K562 (cell line): ENCODE results near the gene C1orf56. TPM values are rescaled to one million over a fixed set of nuclear protein-coding genes. Genes with fewer than 3 reads are reported as not detected.

Experiments
- ARID4B ChIP-seq: sonication (generic); formaldehyde crosslinking; IDR thresholded peaks from 2 replicates; pipeline ENCODE4 v1.8.0; 2022; ENCODE audit warnings: mild to moderate bottlenecking, missing genetic modification reagents
- BHLHE40 ChIP-seq: IDR thresholded peaks from 2 replicates; pipeline ENCODE4 v1.6.1; 2011; ENCODE audit warnings: low read length, improper control_type of control experiment
- CTBP1 ChIP-seq: fragments of 450-650 bp; IDR thresholded peaks from 2 replicates; pipeline ENCODE4 v1.6.1; 2016; ENCODE audit warnings: borderline replicate concordance
- EGR1 ChIP-seq: fragments of 450-650 bp; conservative IDR thresholded peaks from 2 replicates; pipeline ENCODE4 v1.6.1; 2017; ENCODE audit warnings: mild to moderate bottlenecking
- ESRRB ChIP-seq: fragments of 250-450 bp; sonication (Bioruptor Pico); IDR thresholded peaks from 2 replicates; pipeline ENCODE4 v1.5.0; 2020; ENCODE audit warnings: mild to moderate bottlenecking, moderate library complexity, borderline replicate concordance
- ETV5 ChIP-seq: sonication (generic); formaldehyde crosslinking; IDR thresholded peaks from 2 replicates; pipeline ENCODE4 v1.4.0; 2020; ENCODE audit warnings: low read depth, mild to moderate bottlenecking, missing genetic modification reagents
- ETV6 ChIP-seq, 3 experiments: fragments of 150-350 bp in 1 of 3; sonication (generic) in 1 of 3; formaldehyde crosslinking in 1 of 3; IDR thresholded peaks; 2 replicates each; pipeline versions ENCODE4 v1.6.1 to v1.8.0; 2014 to 2022; ENCODE audit warnings: borderline replicate concordance in 2 of 3, low read depth in 2 of 3, antibody characterized with exemption in 1 of 3, low read length in 1 of 3, mild to moderate bottlenecking in 1 of 3, missing genetic modification reagents in 1 of 3
- GABPB2 ChIP-seq: fragments of 250-450 bp; sonication (Bioruptor Pico); conservative IDR thresholded peaks from 2 replicates; pipeline ENCODE4 v1.5.1; 2021; ENCODE audit warnings: mild to moderate bottlenecking
- IRF1 ChIP-seq: sonication (generic); formaldehyde crosslinking; IDR thresholded peaks from 2 replicates; pipeline ENCODE4 v1.8.0; 2022; ENCODE audit warnings: missing genetic modification reagents, mild to moderate bottlenecking, borderline replicate concordance
- KHSRP ChIP-seq: fragments of 450-650 bp; IDR thresholded peaks from 2 replicates; pipeline ENCODE4 v1.6.1; 2017
- NFE2 ChIP-seq: IDR thresholded peaks from 2 replicates; pipeline ENCODE4 v1.6.1; 2014; ENCODE audit warnings: antibody characterized with exemption, low read depth
- NR4A1 ChIP-seq, 2 experiments: fragments of 250-450 bp in 1 of 2; fragments of 450-650 bp in 1 of 2; sonication (Bioruptor Pico) in 1 of 2; IDR thresholded peaks; 2 replicates each; pipeline versions ENCODE4 v1.4.0 to v1.6.1; 2016 to 2020; ENCODE audit warnings: mild to moderate bottlenecking in 2 of 2, missing compliant biosample characterization in 1 of 2, missing genetic modification characterization in 1 of 2, moderate library complexity in 1 of 2
- SLC30A9 ChIP-seq: fragments of 250-450 bp; sonication (Bioruptor Pico); IDR thresholded peaks from 2 replicates; pipeline ENCODE4 v1.8.0; 2022; ENCODE audit warnings: mild to moderate bottlenecking, moderate library complexity
- TCF3 ChIP-seq: sonication (generic); formaldehyde crosslinking; IDR thresholded peaks from 2 replicates; pipeline ENCODE4 v1.4.0; 2020; ENCODE audit warnings: mild to moderate bottlenecking, missing genetic modification reagents
- THRAP3 ChIP-seq: fragments of 450-650 bp; IDR thresholded peaks from 2 replicates; pipeline ENCODE4 v1.6.1; 2016; ENCODE audit warnings: mild to moderate bottlenecking, inconsistent platforms, borderline replicate concordance
- ZBTB1 ChIP-seq: sonication (generic); formaldehyde crosslinking; IDR thresholded peaks from 2 replicates; pipeline ENCODE4 v1.8.1; 2023; ENCODE audit warnings: missing genetic modification reagents, low read depth, mild to moderate bottlenecking, borderline replicate concordance
- ZBTB5 ChIP-seq: fragments of 450-650 bp; IDR thresholded peaks from 2 replicates; pipeline ENCODE4 v1.6.1; 2017; ENCODE audit warnings: antibody characterized with exemption
- ZBTB8A ChIP-seq: fragments of 450-650 bp; IDR thresholded peaks from 2 replicates; pipeline ENCODE4 v1.6.1; 2018; ENCODE audit warnings: mild to moderate bottlenecking, moderate library complexity; ENCODE audit not compliant: partially characterized antibody
- ZKSCAN1 ChIP-seq: fragments of 150-350 bp; IDR thresholded peaks from 2 replicates; pipeline ENCODE4 v1.6.1; 2016; ENCODE audit warnings: low read depth, low read length
- ZNF146 ChIP-seq: IDR thresholded peaks from one replicate; pipeline ENCODE4 v1.6.1; 2018; ENCODE audit warnings: missing compliant biosample characterization; ENCODE audit not compliant: unreplicated experiment
- polyA plus RNA-seq, 8 experiments: library from polyadenylated mRNA; depleted of rRNA in 4 of 8; stranded (reverse) in 5 of 8; unstranded in 3 of 8; fragments of >200 nt; fragmentation: Nextera tagmentation in 2 of 8; fragmentation: Illumina TruSeq in 1 of 8; extraction: Ambion mirVana in 2 of 8; extraction: Trizol in 1 of 8; gene quantifications; 2 replicates each; pipeline versions ENCODE4 v1.2.1 to v1.2.3, GENCODE V29; 2011 to 2014; ENCODE audit warnings: inconsistent platforms in 1 of 8, missing spikeins in 1 of 8
- total RNA-seq, 7 experiments: library from RNA; depleted of rRNA in 6 of 7; stranded (reverse); fragments of >200 nt in 6 of 7; fragmentation: Illumina TruSeq in 2 of 7; extraction: Trizol in 2 of 7; gene quantifications; 2 replicates each; pipeline versions ENCODE4 v1.2.1 to v1.2.3, GENCODE V29; 2011 to 2021; ENCODE audit warnings: low replicate concordance in 1 of 7

C1orf56 gene
- total and polyA plus RNA-seq, 9 of the 15 experiments (the other 6 are each of a cell fraction or from before 2014, with no cell fraction given) = 0.18 to 15.7 (median 1.1) TPM

- TF ChIP-seq THRAP3 = peak; percentile 88; the same call in 1 of the 2 replicates
- peak; percentile 36; the same call in 1 of the 2 replicates for TF ChIP-seq ZKSCAN1
- TF ChIP-seq ETV6 (IDR thresholded peaks at IDR 0.05; ENCODE audit: borderline replicate concordance in 1 of 2, low read depth in 2 of 2, low read length in 1 of 2) = 0 out of 4 replicates have a peak, but pooled peaks of 1 of the 2 experiments have one; percentile 61
- no peak for TF ChIP-seq ETV6 (CRISPR knock-in tag; IDR thresholded peaks at IDR 0.05; ENCODE audit: borderline replicate concordance)
- peak; percentile 73; the same call in 1 of the 2 replicates for TF ChIP-seq KHSRP
- peak; percentile 73 for TF ChIP-seq ZBTB8A
- peak; percentile 2; the same call in 1 of the 2 replicates for TF ChIP-seq NFE2
- TF ChIP-seq ZBTB1 = peak; percentile 32; the same call in 1 of the 2 replicates
- TF ChIP-seq TCF3 (CRISPR knock-in tag) = peak; percentile 33; the same call in 1 of the 2 replicates
- TF ChIP-seq ETV5 (CRISPR knock-in tag) = peak; percentile 87
- TF ChIP-seq GABPB2 (CRISPR knock-in tag) = no peak
- no peak for TF ChIP-seq NR4A1 (CRISPR knock-in tag; IDR thresholded peaks at IDR 0.05)
- TF ChIP-seq NR4A1 (tag; IDR thresholded peaks at IDR 0.05) = peak; percentile 88
- TF ChIP-seq BHLHE40 = peak; percentile 57
- peak; percentile 90 for TF ChIP-seq ARID4B (CRISPR knock-in tag)
- no peak for TF ChIP-seq SLC30A9 (CRISPR knock-in tag)
- 0 out of 2 replicates have a peak, but pooled peaks have one; percentile 76 for TF ChIP-seq ZBTB5
- peak; percentile 71 for TF ChIP-seq EGR1
- no peak for TF ChIP-seq ZNF146 (CRISPR knock-in tag)
- TF ChIP-seq IRF1 = 0 out of 2 replicates have a peak, but pooled peaks have one; percentile 81
- peak; percentile 84 for TF ChIP-seq CTBP1
- no peak for TF ChIP-seq ESRRB (CRISPR knock-in tag)
These were observed 23.1 kb downstream of the C1orf56 start, which contains the start of gene GABPB2 (continued) for GRCh38 chr1:151070474-151071276.
